HG03103 (cell line): ENCODE results near the gene CLRN2.

Source experiments
- ATAC-seq: cut with Tn5 transposase; IDR thresholded peaks from one replicate; pipeline ENCODE4 v1.9.1; 2021; ENCODE audit warnings: low read depth; ENCODE audit not compliant: unreplicated experiment

The CLRN2 gene

GRCh38 chr4:17514865-17515264, at the start of gene CLRN2:
TSS of gene CLRN2 (plus strand) at chr4:17515165. CDS start at chr4:17515267, 102 bp downstream.
- ATAC-seq = no peak

GRCh38 chr4:17468619-17469221, 46.2 kb upstream of the CLRN2 start:
- no peak for ATAC-seq

GRCh38 chr4:17469931-17470674, 44.9 kb upstream of the CLRN2 start:
- ATAC-seq = no peak

GRCh38 chr4:17475481-17475880, 39.5 kb upstream of the CLRN2 start:
- ATAC-seq = no peak

GRCh38 chr4:17476853-17477252, 38.1 kb upstream of the CLRN2 start:
- no peak for ATAC-seq

GRCh38 chr4:17477774-17478472, 37.0 kb upstream of the CLRN2 start:
- no peak for ATAC-seq

GRCh38 chr4:17480210-17480927, 34.6 kb upstream of the CLRN2 start:
- no peak for ATAC-seq

- no peak for ATAC-seq
These were observed 34.0 kb upstream of the CLRN2 start for GRCh38 chr4:17480955-17481354.

GRCh38 chr4:17482716-17483115, 32.2 kb upstream of the CLRN2 start:
- no peak for ATAC-seq

GRCh38 chr4:17489123-17489522, 25.8 kb upstream of the CLRN2 start:
- no peak for ATAC-seq

GRCh38 chr4:17489721-17490120, 25.2 kb upstream of the CLRN2 start:
- no peak for ATAC-seq

GRCh38 chr4:17490575-17491059, 24.3 kb upstream of the CLRN2 start:
- no peak for ATAC-seq

- ATAC-seq = no peak
These were observed 23.8 kb upstream of the CLRN2 start for GRCh38 chr4:17491196-17491595.

GRCh38 chr4:17492058-17492741, 22.8 kb upstream of the CLRN2 start:
- ATAC-seq = no peak

- ATAC-seq = no peak
These were observed 22.1 kb upstream of the CLRN2 start for GRCh38 chr4:17492876-17493275.

GRCh38 chr4:17493619-17494018, 21.3 kb upstream of the CLRN2 start:
- no peak for ATAC-seq

GRCh38 chr4:17494258-17495190, 20.4 kb upstream of the CLRN2 start:
- no peak for ATAC-seq

GRCh38 chr4:17497890-17498523, 17.0 kb upstream of the CLRN2 start:
- ATAC-seq = no peak

- no peak for ATAC-seq
These were observed 14.4 kb upstream of the CLRN2 start for GRCh38 chr4:17500574-17500973.
